ENCODE data around the gene TMEM114.
A peak's percentile ranks its signal among the peaks of the same experiment; 100 is the strongest.

TMEM114 gene

DNA sequence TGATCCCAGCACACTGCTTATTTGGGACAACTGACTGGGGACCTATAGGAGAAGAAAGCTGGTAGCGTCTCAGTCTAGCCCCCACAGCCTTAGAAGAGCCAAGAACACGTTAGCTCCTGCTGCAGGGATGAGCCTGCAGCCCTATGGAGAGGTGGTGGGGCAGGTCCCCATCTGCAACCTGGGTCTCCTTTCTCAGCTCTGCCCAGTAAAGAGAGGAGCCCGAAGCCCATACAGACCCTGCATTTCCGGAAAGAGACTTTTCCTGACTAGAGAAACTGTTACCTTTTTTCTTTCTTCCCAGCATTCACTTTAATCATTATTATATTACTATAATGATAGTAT lies 32.0 kb upstream of the TMEM114 start:
- H3K9me3 ChIP-seq (ENCODE audit: insufficient read depth, low read length) = no peaks in the 10 kb centered on the region
- peak overlapping the region; percentile 93 for H2AFZ ChIP-seq (ENCODE audit: low read depth, low read length, severe bottlenecking)
- H3K79me2 ChIP-seq (ENCODE audit: insufficient read depth, low read length) = peaks cover 19% of the 10 kb centered on the region
- peak overlapping the region; percentile 80 for H3K4me3 ChIP-seq (ENCODE audit: insufficient read depth, low read length, poor library complexity, severe bottlenecking)
- H3F3A ChIP-seq (ENCODE audit: insufficient read depth) = no peaks in the 10 kb centered on the region
- TF ChIP-seq EZH2phosphoT487 (conservative IDR thresholded peaks at IDR 0.05; ENCODE audit: low read length) = no peak
- TF ChIP-seq, protein P1, sequence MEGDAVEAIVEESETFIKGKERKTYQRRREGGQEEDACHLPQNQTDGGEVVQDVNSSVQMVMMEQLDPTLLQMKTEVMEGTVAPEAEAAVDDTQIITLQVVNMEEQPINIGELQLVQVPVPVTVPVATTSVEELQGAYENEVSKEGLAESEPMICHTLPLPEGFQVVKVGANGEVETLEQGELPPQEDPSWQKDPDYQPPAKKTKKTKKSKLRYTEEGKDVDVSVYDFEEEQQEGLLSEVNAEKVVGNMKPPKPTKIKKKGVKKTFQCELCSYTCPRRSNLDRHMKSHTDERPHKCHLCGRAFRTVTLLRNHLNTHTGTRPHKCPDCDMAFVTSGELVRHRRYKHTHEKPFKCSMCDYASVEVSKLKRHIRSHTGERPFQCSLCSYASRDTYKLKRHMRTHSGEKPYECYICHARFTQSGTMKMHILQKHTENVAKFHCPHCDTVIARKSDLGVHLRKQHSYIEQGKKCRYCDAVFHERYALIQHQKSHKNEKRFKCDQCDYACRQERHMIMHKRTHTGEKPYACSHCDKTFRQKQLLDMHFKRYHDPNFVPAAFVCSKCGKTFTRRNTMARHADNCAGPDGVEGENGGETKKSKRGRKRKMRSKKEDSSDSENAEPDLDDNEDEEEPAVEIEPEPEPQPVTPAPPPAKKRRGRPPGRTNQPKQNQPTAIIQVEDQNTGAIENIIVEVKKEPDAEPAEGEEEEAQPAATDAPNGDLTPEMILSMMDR (IDR thresholded peaks at IDR 0.05; ENCODE audit: insufficient read depth, low read length, poor library complexity, severe bottlenecking) = no peak
- no peaks in the 10 kb centered on the region for H3K36me3 ChIP-seq (ENCODE audit: low read length)
- H3K27ac ChIP-seq (ENCODE audit: low read depth, low read length) = no peak overlapping the region
- no peaks in the 10 kb centered on the region for H4K20me1 ChIP-seq (ENCODE audit: low read depth, low read length)
- peak overlapping the region; percentile 76 for H3K9ac ChIP-seq (ENCODE audit: low read length)
- H3K9me2 ChIP-seq (replicated peaks; ENCODE audit: insufficient read depth, low read length) = no peaks in the 10 kb centered on the region
- H3K4me2 ChIP-seq (ENCODE audit: low read depth, low read length, poor library complexity, severe bottlenecking) = peak overlapping the region; percentile 82
- H3K27me3 ChIP-seq (ENCODE audit: low read length) = no peaks in the 10 kb centered on the region

- Histone ChIP-seq H4K20me1 (ENCODE audit: low read depth, low read length) (no peaks in the 10 kb centered on the region), H3K36me3 (ENCODE audit: low read length) (no peaks in the 10 kb centered on the region), H3K27ac (ENCODE audit: low read depth, low read length) (no peak within 1 kb of the TSS), H3K27me3 (ENCODE audit: low read length) (no peaks in the 10 kb centered on the region), H3F3A (ENCODE audit: insufficient read depth) (no peaks in the 10 kb centered on the region), H3K4me3 (ENCODE audit: insufficient read depth, low read length, poor library complexity, severe bottlenecking) (peak within 1 kb of the TSS; percentile 80), H3K9ac (ENCODE audit: low read length) (peak within 1 kb of the TSS; percentile 76), H3K9me3 (ENCODE audit: insufficient read depth, low read length) (no peaks in the 10 kb centered on the region), H3K9me2 (replicated peaks; ENCODE audit: insufficient read depth, low read length) (no peaks in the 10 kb centered on the region), H3K4me2 (ENCODE audit: low read depth, low read length, poor library complexity, severe bottlenecking) (peak within 1 kb of the TSS; percentile 82), H3K79me2 (ENCODE audit: insufficient read depth, low read length) (peaks cover 19% of the 10 kb centered on the region), H2AFZ (ENCODE audit: low read depth, low read length, severe bottlenecking) (peak within 1 kb of the TSS; percentile 93)
- no peak for TF ChIP-seq EZH2phosphoT487 (conservative IDR thresholded peaks at IDR 0.05; ENCODE audit: low read length)
- TF ChIP-seq, protein P1 (IDR thresholded peaks at IDR 0.05; ENCODE audit: insufficient read depth, low read length, poor library complexity, severe bottlenecking) = no peak
Measured at GRCh38 chr16:8621572-8622314, 31.4 kb upstream of the TMEM114 start, which contains the start of gene METTL22. Gene METTL22 (plus strand): TSS chr16:8621698. CDS start chr16:8625666, 3,968 bp downstream.

- no peaks in the 10 kb centered on the region for H3K36me3 ChIP-seq (ENCODE audit: low read length)
- H4K20me1 ChIP-seq (ENCODE audit: low read depth, low read length) = no peaks in the 10 kb centered on the region
- H3K9ac ChIP-seq (ENCODE audit: low read length) = peak overlapping the region; percentile 76
- no peaks in the 10 kb centered on the region for H3K27me3 ChIP-seq (ENCODE audit: low read length)
- peak overlapping the region; percentile 80 for H3K4me3 ChIP-seq (ENCODE audit: insufficient read depth, low read length, poor library complexity, severe bottlenecking)
- TF ChIP-seq, protein P1 (IDR thresholded peaks at IDR 0.05; ENCODE audit: insufficient read depth, low read length, poor library complexity, severe bottlenecking) = no peak
- no peak for TF ChIP-seq EZH2phosphoT487 (conservative IDR thresholded peaks at IDR 0.05; ENCODE audit: low read length)
- no peaks in the 10 kb centered on the region for H3K9me2 ChIP-seq (replicated peaks; ENCODE audit: insufficient read depth, low read length)
- H3F3A ChIP-seq (ENCODE audit: insufficient read depth) = no peaks in the 10 kb centered on the region
- no peak overlapping the region for H3K27ac ChIP-seq (ENCODE audit: low read depth, low read length)
- H3K9me3 ChIP-seq (ENCODE audit: insufficient read depth, low read length) = no peaks in the 10 kb centered on the region
- H3K4me2 ChIP-seq (ENCODE audit: low read depth, low read length, poor library complexity, severe bottlenecking) = peak overlapping the region; percentile 82
- H2AFZ ChIP-seq (ENCODE audit: low read depth, low read length, severe bottlenecking) = peak overlapping the region; percentile 93
- peaks cover 19% of the 10 kb centered on the region for H3K79me2 ChIP-seq (ENCODE audit: insufficient read depth, low read length)
Measured at GRCh38 chr16:8621222-8621571, 30.9 kb upstream of the TMEM114 start.
